ENCODE data around the gene PTPN4.
"Not testable (repeated sequence)": the region's sequence is repeated elsewhere in the genome, so short reads cannot be mapped to it uniquely, and the experiment has no call there.

PTPN4 gene

GRCh38 chr2:119803101-119803500 lies 43.4 kb downstream of the PTPN4 start:
- no peak for TF ChIP-seq GABPA (IDR thresholded peaks at IDR 0.05; ENCODE audit: low read depth)
- no peak for TF ChIP-seq SPI1 (IDR thresholded peaks at IDR 0.05; ENCODE audit: borderline replicate concordance, low read depth)
- no peak for TF ChIP-seq POLR2AphosphoS5 (IDR thresholded peaks at IDR 0.05; ENCODE audit: low read depth)
- TF ChIP-seq REST (IDR thresholded peaks at IDR 0.05; ENCODE audit: insufficient replicate concordance, low read depth) = no peak
- no peak for TF ChIP-seq CTCF (IDR thresholded peaks at IDR 0.05; ENCODE audit: insufficient read depth, low read length)
- Histone ChIP-seq H3K4me3 (replicated peaks; ENCODE audit: insufficient read depth, low read length) (no peak overlapping the region), H3K27me3 (ENCODE audit: insufficient read depth, poor library complexity, severe bottlenecking) (no peaks in the 10 kb centered on the region), H3K27ac (replicated peaks) (no peak overlapping the region)
- DNase-seq (ENCODE audit: low read depth in 1 of 2, low spot score in 1 of 2) = no peak

- H3K4me3 ChIP-seq (replicated peaks; ENCODE audit: insufficient read depth, low read length); H3K27me3 ChIP-seq (ENCODE audit: insufficient read depth, poor library complexity, severe bottlenecking); H3K27ac ChIP-seq (replicated peaks); DNase-seq (ENCODE audit: low read depth in 1 of 2, low spot score in 1 of 2): not testable (repeated sequence)
These were observed 44.7 kb downstream of the PTPN4 start for GRCh38 chr2:119804409-119804808.

GRCh38 chr2:119808516-119809147 lies 48.9 kb downstream of the PTPN4 start:
- Histone ChIP-seq H3K4me3 (replicated peaks; ENCODE audit: insufficient read depth, low read length) (no peak overlapping the region), H3K27ac (replicated peaks) (no peak overlapping the region), H3K27me3 (ENCODE audit: insufficient read depth, poor library complexity, severe bottlenecking) (no peaks in the 10 kb centered on the region)
- no peak for TF ChIP-seq GABPA (IDR thresholded peaks at IDR 0.05; ENCODE audit: low read depth)
- TF ChIP-seq REST (IDR thresholded peaks at IDR 0.05; ENCODE audit: insufficient replicate concordance, low read depth) = no peak
- TF ChIP-seq SPI1 (IDR thresholded peaks at IDR 0.05; ENCODE audit: borderline replicate concordance, low read depth) = no peak
- TF ChIP-seq CTCF (IDR thresholded peaks at IDR 0.05; ENCODE audit: insufficient read depth, low read length) = no peak
- no peak for TF ChIP-seq POLR2AphosphoS5 (IDR thresholded peaks at IDR 0.05; ENCODE audit: low read depth)
- no peak for DNase-seq (ENCODE audit: low read depth in 1 of 2, low spot score in 1 of 2)

GRCh38 chr2:119809339-119810048 lies 49.8 kb downstream of the PTPN4 start:
- DNase-seq (ENCODE audit: low read depth in 1 of 2, low spot score in 1 of 2) = no peak
- H3K4me3 ChIP-seq (replicated peaks; ENCODE audit: insufficient read depth, low read length) = no peak overlapping the region
- no peaks in the 10 kb centered on the region for H3K27me3 ChIP-seq (ENCODE audit: insufficient read depth, poor library complexity, severe bottlenecking)
- H3K27ac ChIP-seq (replicated peaks) = no peak overlapping the region
- TF ChIP-seq GABPA (IDR thresholded peaks at IDR 0.05; ENCODE audit: low read depth) (no peak), POLR2AphosphoS5 (IDR thresholded peaks at IDR 0.05; ENCODE audit: low read depth) (no peak), SPI1 (IDR thresholded peaks at IDR 0.05; ENCODE audit: borderline replicate concordance, low read depth) (no peak), REST (IDR thresholded peaks at IDR 0.05; ENCODE audit: insufficient replicate concordance, low read depth) (no peak), CTCF (IDR thresholded peaks at IDR 0.05; ENCODE audit: insufficient read depth, low read length) (no peak)
